ENCODE data around the gene TGM2.

GRCh38 chr20:38186788-38187221 is 21.7 kb upstream of the TGM2 start:
- TF ChIP-seq, protein P1, sequence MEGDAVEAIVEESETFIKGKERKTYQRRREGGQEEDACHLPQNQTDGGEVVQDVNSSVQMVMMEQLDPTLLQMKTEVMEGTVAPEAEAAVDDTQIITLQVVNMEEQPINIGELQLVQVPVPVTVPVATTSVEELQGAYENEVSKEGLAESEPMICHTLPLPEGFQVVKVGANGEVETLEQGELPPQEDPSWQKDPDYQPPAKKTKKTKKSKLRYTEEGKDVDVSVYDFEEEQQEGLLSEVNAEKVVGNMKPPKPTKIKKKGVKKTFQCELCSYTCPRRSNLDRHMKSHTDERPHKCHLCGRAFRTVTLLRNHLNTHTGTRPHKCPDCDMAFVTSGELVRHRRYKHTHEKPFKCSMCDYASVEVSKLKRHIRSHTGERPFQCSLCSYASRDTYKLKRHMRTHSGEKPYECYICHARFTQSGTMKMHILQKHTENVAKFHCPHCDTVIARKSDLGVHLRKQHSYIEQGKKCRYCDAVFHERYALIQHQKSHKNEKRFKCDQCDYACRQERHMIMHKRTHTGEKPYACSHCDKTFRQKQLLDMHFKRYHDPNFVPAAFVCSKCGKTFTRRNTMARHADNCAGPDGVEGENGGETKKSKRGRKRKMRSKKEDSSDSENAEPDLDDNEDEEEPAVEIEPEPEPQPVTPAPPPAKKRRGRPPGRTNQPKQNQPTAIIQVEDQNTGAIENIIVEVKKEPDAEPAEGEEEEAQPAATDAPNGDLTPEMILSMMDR (IDR thresholded peaks at IDR 0.05): no peak
- TF ChIP-seq POLR2A (IDR thresholded peaks at IDR 0.05) (no peak), POLR2AphosphoS5 (IDR thresholded peaks at IDR 0.05; ENCODE audit: insufficient read depth in 1 of 2, low read depth in 1 of 2) (no peak)
